Measurements from ENCODE around the gene ATG12. TPM values are rescaled to one million over a fixed set of nuclear protein-coding genes. Genes with fewer than 3 reads are reported as not detected.
"Not testable (repeated sequence)": the region's sequence is repeated elsewhere in the genome, so short reads cannot be mapped to it uniquely, and the experiment has no call there.

ATG12 gene
- total RNA-seq, 1 donor from 2014 or later: 54.4 TPM

GRCh38 chr5:115809946-115810345, 31.4 kb downstream of the ATG12 start:
- no peak for DNase-seq (ENCODE audit: extremely low read depth, low read depth, low spot score)

- not testable (repeated sequence) for DNase-seq (ENCODE audit: extremely low read depth, low read depth, low spot score)
Measured at GRCh38 chr5:115808066-115808465, 33.3 kb downstream of the ATG12 start.

GRCh38 chr5:115807654-115808052, 33.7 kb downstream of the ATG12 start:
- no peak for DNase-seq (ENCODE audit: extremely low read depth, low read depth, low spot score)

GRCh38 chr5:115806986-115807653, 34.2 kb downstream of the ATG12 start:
- DNase-seq (ENCODE audit: extremely low read depth, low read depth, low spot score): no peak

GRCh38 chr5:115801984-115802383, 39.4 kb downstream of the ATG12 start:
- DNase-seq (ENCODE audit: extremely low read depth, low read depth, low spot score): no peak

GRCh38 chr5:115801152-115801551, 40.2 kb downstream of the ATG12 start:
- no peak for DNase-seq (ENCODE audit: extremely low read depth, low read depth, low spot score)

GRCh38 chr5:115800108-115800507, 41.3 kb downstream of the ATG12 start:
- no peak for DNase-seq (ENCODE audit: extremely low read depth, low read depth, low spot score)

GRCh38 chr5:115798252-115798651, 43.1 kb downstream of the ATG12 start:
- no peak for DNase-seq (ENCODE audit: extremely low read depth, low read depth, low spot score)

- DNase-seq (ENCODE audit: extremely low read depth, low read depth, low spot score): no peak
Measured at GRCh38 chr5:115796656-115797055, 44.7 kb downstream of the ATG12 start.

GRCh38 chr5:115795700-115796099, 45.7 kb downstream of the ATG12 start:
- DNase-seq (ENCODE audit: extremely low read depth, low read depth, low spot score): no peak

- no peak for DNase-seq (ENCODE audit: extremely low read depth, low read depth, low spot score)
Measured at GRCh38 chr5:115788440-115788839, 52.9 kb downstream of the ATG12 start.

- DNase-seq (ENCODE audit: extremely low read depth, low read depth, low spot score): no peak
Measured at GRCh38 chr5:115787426-115787825, 53.9 kb downstream of the ATG12 start.

- no peak for DNase-seq (ENCODE audit: extremely low read depth, low read depth, low spot score)
Measured at GRCh38 chr5:115785381-115786065, 55.8 kb downstream of the ATG12 start.

- no peak for DNase-seq (ENCODE audit: extremely low read depth, low read depth, low spot score)
Measured at GRCh38 chr5:115778417-115778816, 62.9 kb downstream of the ATG12 start.

Other genes with a start within 250 kb of the ATG12 start
- 1.8 and 2.0 TPM in 2 replicates for gene TICAM2, start 239.1 kb downstream of the ATG12 start, total RNA-seq
- gene TMED7, start 215.5 kb downstream of the ATG12 start, total RNA-seq: 73.2 and 110 TPM in 2 replicates
- 0.48 and 0.82 TPM in 2 replicates for gene CDO1, start 24.9 kb downstream of the ATG12 start, total RNA-seq
- 59.7 and 87.1 TPM in 2 replicates for gene AP3S1, start 370 bp upstream of the ATG12 start, total RNA-seq
- 0.15 and 0.41 TPM in 2 replicates for gene LVRN, start 120.9 kb upstream of the ATG12 start, total RNA-seq
- not detected in 2 replicates for gene ARL14EPL, start 190.9 kb upstream of the ATG12 start, total RNA-seq
- 31.0 and 39.8 TPM in 2 replicates for gene COMMD10, start 243.5 kb upstream of the ATG12 start, total RNA-seq